NCI-H1417 (cell line): ENCODE results near the gene PUM1.
A peak's percentile ranks its signal among the peaks of the same experiment; 100 is the strongest.
"Not testable (repeated sequence)": the region's sequence is repeated elsewhere in the genome, so short reads cannot be mapped to it uniquely, and the experiment has no call there.

ENCODE experiments used
- DNase-seq, 3 experiments: peaks; one replicate each; lab custom pipeline; 2025; lab: John Stamatoyannopoulos, UW

The PUM1 gene

GRCh38 chr1:30966690-30967369 is 98.7 kb downstream of the PUM1 start:
- DNase-seq: peak; percentile 35 to 96 (median 77)

DNA sequence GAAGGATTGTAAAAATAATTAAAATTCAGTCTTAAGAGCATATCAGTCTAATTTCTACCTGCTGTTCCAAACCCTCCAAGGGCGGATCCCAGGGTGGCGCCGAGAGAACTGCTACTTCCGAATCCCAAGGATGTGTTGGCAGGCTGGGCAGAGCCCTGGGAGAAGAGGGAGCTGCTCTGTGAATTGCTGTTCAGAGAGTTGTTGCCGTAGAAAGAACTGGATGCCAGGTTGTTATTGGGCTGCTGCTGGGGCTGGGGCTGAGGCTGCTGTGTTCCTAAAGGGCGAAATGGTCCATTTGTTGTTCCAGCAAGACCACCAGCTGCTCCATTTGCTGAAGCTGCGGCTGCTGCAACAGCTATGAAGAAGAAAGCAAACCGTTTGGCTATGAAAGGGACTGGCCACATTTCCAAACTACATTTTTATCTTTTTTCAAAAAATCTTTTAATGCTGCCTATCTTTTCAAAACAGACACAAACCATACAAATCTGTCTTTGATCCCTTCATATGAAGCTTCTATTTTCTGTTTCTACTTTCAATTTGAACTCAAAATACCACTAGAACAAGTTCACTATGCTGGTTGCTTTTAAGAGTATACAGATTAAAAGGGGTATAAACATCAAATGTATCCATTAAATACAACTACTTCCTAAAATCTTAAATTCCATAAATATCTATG is 99.5 kb downstream of the PUM1 start:
- peak in 2 of 3 experiments; percentile 21 to 50 for DNase-seq

DNA sequence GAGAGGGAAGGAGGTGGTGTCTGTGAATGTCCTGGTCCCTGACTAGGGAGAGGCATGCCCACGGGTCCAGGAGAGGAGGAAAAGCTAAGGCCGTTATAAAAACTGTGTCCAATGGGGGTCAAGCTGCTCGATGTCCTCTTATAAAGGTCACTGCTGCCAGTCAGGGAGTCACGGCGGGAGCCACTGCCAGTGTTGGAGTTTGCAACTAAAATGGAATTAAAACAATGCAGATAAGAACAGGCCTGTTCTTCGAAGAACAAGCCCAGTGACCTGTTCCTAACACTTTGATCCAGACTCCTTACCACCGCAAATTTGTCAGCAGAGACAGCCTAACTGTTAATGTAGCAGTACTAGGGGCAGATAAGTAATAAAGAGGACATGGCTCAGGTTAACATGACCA is 100.8 kb downstream of the PUM1 start:
- DNase-seq: no peak

DNA sequence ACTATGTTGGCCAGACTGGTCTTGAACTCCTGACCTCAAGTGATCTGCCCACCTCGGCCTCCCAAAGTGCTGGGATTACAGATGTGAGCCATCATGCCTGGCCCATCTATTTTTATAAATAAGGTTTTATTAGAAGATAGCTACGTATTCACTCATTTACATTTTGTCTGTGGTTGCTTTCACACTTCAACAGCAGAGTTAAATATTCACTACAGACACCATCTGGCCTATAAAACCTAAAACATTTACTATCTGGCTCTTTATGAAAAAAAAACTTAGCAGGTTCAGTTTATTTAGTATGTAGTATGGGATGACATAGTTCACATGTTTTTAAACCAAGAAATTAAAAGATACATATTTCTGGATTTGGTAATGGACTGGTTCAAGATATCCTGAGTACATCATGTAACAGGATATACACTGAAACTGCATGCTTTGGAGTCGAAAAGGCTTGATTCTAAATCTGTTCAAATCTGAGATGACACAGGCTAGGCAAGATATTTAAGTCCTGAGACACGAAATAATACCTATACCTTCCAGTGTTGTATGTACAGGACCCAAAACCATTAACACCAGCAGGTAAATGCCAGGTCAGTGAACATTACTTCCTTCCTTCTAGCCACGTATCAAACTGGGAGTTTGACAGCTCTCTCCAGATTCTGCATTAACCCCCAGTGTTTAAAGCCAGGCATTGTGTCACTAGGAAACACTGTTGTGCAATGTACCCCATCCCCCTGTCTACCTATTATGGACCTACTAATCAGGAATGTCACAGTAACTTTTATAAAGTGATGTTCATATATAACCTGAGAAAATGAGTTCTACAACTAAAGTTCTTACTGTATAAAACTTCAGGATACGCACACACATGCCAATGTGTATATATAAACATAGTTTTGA is 102.7 kb downstream of the PUM1 start:
- no peak for DNase-seq

GRCh38 chr1:30957560-30958222 is 107.8 kb downstream of the PUM1 start:
- no peak for DNase-seq

DNA sequence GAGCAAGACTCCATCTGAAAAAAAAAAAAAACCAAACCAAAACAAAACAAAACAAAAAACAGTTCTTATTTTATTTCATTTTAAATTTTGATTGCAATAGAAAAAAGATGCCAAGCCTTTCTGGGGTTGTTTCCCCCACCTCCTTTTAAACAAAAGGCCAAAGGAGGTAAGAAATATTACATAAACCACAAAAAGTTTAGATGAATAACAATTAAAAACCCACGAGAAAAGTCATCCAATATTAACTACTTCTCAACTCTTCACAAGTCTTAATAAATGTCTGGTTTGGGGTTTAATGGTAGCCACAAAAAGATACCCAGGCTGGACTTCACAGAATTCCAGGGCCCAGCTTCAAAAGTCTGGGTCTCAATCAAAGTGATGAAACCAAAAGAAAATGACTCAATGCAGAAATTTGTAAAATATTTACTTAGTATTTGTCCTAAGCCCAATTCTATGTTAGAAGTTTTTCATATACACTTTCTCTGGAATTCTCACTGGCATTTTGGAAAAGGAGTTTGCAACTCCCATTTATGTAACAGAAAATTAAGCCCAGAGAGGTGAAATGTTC is 110.0 kb downstream of the PUM1 start:
- DNase-seq: no peak

- DNase-seq: no peak
Measured at GRCh38 chr1:30953685-30954084, 111.8 kb downstream of the PUM1 start.

DNA sequence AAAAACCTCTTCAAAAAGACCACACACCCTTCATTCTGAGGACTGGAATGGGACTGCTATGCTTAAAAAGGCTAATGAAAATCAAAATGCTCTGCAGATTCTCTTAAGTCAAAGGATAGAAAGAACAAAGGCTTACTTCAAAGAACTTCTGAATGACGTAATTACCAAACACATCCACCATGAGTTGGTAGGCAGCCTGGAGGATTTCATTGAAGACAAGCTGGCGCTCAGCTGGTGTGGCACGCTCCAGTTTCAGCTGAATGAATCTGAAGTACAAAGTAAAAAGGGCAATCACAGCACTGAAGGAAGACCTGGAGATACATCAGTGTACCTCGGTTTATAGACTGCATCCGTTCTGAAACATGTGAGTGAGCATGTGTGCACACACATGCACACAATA is 113.4 kb downstream of the PUM1 start:
- peak in 1 of 3 experiments; percentile 41 for DNase-seq

- DNase-seq: no peak
Measured at GRCh38 chr1:30950700-30951099, 114.8 kb downstream of the PUM1 start.

- DNase-seq: peak in 2 of 3 experiments; percentile 58 to 84
Measured at GRCh38 chr1:30950053-30950452, 115.5 kb downstream of the PUM1 start.

DNA sequence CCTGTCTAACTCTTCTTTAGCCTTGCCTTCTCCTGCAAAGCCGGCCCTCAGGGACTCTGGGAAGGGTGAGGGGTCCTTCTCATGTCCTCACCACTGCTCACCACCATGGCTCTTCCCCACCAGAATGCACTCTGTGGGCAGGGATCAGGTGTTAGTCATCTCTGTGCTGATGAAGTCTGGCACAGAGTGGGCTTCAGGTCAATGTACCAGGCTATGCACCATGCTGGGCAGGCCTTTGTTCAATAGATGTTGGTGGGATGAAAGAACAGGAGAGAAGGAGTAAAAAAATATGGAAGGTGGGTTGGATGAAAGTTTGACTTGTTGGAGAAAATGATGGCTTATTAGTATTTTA is 116.1 kb downstream of the PUM1 start:
- not testable (repeated sequence) for DNase-seq

- not testable (repeated sequence) for DNase-seq
Measured at GRCh38 chr1:30948813-30949486, 116.6 kb downstream of the PUM1 start.

DNA sequence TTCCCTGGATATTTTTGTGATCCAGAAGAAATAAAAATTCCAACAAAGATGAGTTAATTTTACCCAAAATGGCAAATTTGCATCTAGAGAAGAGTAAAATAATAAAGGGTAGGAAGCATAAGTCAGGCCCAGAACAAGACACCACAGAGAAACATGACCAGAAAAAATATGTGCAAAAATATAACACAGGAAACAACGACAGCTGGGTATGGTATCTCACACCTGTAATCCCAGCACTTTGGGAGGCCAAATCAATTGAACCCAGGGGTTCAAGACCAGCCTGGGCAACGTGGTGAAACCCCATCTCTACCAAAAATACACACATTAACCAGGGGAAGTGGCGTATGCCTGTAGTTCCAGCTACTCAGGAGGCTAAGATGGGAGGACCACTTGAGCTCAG is 117.2 kb downstream of the PUM1 start:
- DNase-seq: no peak

- no peak for DNase-seq
Measured at GRCh38 chr1:30947212-30947611, 118.3 kb downstream of the PUM1 start.

DNA sequence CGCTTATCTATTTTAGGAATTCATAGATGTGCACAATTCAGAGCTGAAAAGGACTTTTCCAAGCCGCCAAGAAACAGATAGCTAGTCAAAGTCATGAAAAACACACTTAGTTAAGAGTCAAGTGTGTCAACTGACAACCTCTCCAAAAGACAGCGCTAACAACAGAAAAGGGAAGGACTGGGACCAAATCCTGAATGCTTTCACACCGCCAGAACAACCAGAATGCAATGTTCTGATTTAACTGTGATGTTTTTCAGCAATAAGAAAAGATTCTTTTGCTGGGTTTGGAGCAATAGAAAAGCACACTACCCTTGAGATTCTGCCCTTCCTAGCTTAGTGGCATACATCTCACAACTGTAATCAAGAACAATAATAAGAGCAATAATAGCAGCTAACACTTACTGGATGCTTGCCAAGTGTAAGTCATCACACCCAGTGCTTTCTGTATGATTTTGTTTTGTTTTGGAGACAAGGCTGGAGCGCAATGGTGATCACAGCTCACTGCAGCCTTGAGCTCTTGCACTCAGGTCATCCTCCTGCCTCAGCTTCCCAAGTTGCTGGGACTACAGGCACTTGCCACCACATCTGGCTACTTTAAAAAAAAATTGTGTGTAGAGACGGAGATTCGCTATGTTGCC is 123.1 kb downstream of the PUM1 start:
- DNase-seq: peak in 2 of 3 experiments; percentile 30 to 73

DNA sequence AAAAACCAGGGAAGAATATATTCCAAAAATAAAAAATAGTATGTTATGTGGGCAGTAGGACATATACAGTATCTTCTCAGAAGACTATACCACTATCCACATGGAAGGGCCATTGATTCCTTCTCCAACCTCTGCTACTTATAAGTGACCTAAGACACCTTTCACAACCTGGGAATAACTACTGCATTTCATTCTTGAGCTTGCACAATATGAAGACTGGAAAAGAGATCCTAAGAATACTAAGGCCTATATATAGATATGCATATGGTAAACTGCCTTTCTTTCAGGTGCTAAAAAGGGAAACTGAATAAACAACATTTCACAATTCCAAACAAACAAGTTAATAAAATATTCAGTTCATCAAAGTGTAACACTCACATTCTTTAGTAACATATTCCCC is 125.0 kb downstream of the PUM1 start:
- no peak for DNase-seq

DNA sequence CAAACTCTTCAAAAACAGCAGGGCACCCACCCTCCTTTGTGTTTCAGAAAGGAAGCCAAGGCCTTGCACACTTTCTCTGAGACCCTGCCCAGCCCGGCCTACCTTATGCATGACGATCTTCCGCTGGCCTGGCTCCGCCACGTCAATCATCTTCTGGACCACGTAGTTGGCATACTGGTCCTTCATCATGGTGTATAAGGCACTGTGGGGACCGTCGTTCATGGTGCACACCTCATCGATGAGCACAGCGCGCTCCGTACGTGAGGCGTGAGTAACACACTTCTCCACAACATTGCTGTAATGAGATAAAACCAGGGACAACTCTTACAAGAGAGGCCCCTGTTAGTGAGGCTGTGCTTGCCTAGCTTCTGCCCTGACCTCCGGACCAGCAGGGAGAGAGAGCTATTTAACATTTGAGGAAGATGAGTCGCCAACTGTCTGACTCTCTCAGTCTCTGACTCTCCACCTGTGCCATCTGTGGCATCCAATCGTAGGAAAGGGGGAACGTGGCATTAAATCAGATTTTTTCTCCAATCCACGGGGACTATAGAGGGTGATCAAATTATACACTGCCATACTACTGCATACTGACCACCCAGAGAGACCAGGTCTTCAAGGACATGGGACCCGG is 128.9 kb downstream of the PUM1 start:
- DNase-seq: no peak

DNA sequence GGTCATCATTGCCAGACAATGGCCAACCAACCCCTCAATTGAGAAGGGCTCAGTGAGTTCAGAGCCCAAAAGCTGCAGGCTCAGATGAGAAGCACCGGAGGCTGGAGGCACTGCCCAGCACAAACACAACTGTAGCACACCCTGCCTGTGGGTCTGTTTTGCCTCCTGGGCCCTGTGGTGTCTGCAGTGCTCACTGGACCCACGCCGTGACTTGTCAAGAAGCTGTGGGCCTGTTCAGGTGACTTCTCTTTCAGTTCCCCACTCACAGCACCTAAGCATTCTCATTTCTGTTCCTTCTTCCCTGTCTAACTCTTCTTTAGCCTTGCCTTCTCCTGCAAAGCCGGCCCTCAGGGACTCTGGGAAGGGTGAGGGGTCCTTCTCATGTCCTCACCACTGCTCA is 129.8 kb downstream of the PUM1 start:
- not testable (repeated sequence) for DNase-seq

- DNase-seq: peak in 1 of 3 experiments; percentile 52
Measured at GRCh38 chr1:30934613-30935012, 130.9 kb downstream of the PUM1 start.

- DNase-seq: no peak
Measured at GRCh38 chr1:30933874-30934252, 131.7 kb downstream of the PUM1 start.
